Amygdala (tissue), 56 donors: ENCODE measurements around the gene DPT.
A peak's percentile ranks its signal among the peaks of the same experiment; 100 is the strongest.

ENCODE experiments used
- DNase-seq, 56 donors: peaks; one replicate each; lab custom pipeline; 2025; lab: John Stamatoyannopoulos, UW

DPT gene

GRCh38 chr1:168736520-168736919 is 7.5 kb upstream of the DPT start:
- DNase-seq: no peak

- DNase-seq: no peak
Observed at GRCh38 chr1:168735974-168736373, 7.0 kb upstream of the DPT start.

- peak in 4 of 56 donors; percentile 2 to 42 (median 12) for DNase-seq
Observed at GRCh38 chr1:168734946-168735345, 5.9 kb upstream of the DPT start.

- DNase-seq: no peak
Observed at GRCh38 chr1:168734271-168734670, 5.3 kb upstream of the DPT start.

GRCh38 chr1:168733241-168733640 is 4.2 kb upstream of the DPT start:
- no peak for DNase-seq

GRCh38 chr1:168732736-168733135 is 3.7 kb upstream of the DPT start:
- no peak for DNase-seq

GRCh38 chr1:168731244-168731953 is 2.4 kb upstream of the DPT start:
- no peak for DNase-seq

- DNase-seq: no peak
Observed at GRCh38 chr1:168729405-168729802, 398 bp upstream of the DPT start.

GRCh38 chr1:168726719-168727118 is 2.3 kb downstream of the DPT start:
- DNase-seq: no peak

- DNase-seq: no peak
Observed at GRCh38 chr1:168726281-168726680, 2.7 kb downstream of the DPT start.

- DNase-seq: no peak
Observed at GRCh38 chr1:168725831-168726230, 3.2 kb downstream of the DPT start.

- no peak for DNase-seq
Observed at GRCh38 chr1:168725060-168725459, 3.9 kb downstream of the DPT start.

GRCh38 chr1:168723000-168723399 is 6.0 kb downstream of the DPT start:
- DNase-seq: no peak

- no peak for DNase-seq
Observed at GRCh38 chr1:168720839-168721238, 8.2 kb downstream of the DPT start.

GRCh38 chr1:168719306-168720111 is 9.5 kb downstream of the DPT start:
- no peak for DNase-seq

GRCh38 chr1:168717906-168718891 is 10.8 kb downstream of the DPT start:
- no peak for DNase-seq

- DNase-seq: no peak
Observed at GRCh38 chr1:168714012-168714411, 15.0 kb downstream of the DPT start.

GRCh38 chr1:168709405-168710363 is 19.3 kb downstream of the DPT start:
- no peak for DNase-seq

- DNase-seq: no peak
Observed at GRCh38 chr1:168708698-168709404, 20.2 kb downstream of the DPT start.
